Esophagus muscularis mucosa (tissue), 4 donors: Measurements from ENCODE around the gene ZCCHC8.

Experiments
- EP300 ChIP-seq: sonication (generic); formaldehyde crosslinking; IDR thresholded peaks from one replicate; pipeline ENCODE4 v1.6.1; 2017; ENCODE audit warnings: antibody characterized with exemption
- POLR2A ChIP-seq: fragments of 450-650 bp; IDR thresholded peaks from one replicate; pipeline ENCODE4 v1.6.1; 2017; ENCODE audit warnings: antibody characterized with exemption, moderate library complexity, mild to moderate bottlenecking, low read depth
- POLR2AphosphoS5 ChIP-seq, 2 donors: sonication (generic); formaldehyde crosslinking; IDR thresholded peaks; one replicate each; pipeline ENCODE4 v1.6.1; 2017; ENCODE audit warnings: antibody characterized with exemption in 2 of 2
- TF ChIP-seq, protein P1 (sequence below), 3 experiments: fragments of 200-600 bp in 2 of 3; fragments of 450-650 bp in 1 of 3; sonication (generic) in 2 of 3; IDR thresholded peaks; one replicate each; pipeline ENCODE4 v1.5.1; 2017 to 2019; ENCODE audit warnings: antibody characterized with exemption in 3 of 3, mild to moderate bottlenecking in 2 of 3, moderate library complexity in 1 of 3

DNA sequence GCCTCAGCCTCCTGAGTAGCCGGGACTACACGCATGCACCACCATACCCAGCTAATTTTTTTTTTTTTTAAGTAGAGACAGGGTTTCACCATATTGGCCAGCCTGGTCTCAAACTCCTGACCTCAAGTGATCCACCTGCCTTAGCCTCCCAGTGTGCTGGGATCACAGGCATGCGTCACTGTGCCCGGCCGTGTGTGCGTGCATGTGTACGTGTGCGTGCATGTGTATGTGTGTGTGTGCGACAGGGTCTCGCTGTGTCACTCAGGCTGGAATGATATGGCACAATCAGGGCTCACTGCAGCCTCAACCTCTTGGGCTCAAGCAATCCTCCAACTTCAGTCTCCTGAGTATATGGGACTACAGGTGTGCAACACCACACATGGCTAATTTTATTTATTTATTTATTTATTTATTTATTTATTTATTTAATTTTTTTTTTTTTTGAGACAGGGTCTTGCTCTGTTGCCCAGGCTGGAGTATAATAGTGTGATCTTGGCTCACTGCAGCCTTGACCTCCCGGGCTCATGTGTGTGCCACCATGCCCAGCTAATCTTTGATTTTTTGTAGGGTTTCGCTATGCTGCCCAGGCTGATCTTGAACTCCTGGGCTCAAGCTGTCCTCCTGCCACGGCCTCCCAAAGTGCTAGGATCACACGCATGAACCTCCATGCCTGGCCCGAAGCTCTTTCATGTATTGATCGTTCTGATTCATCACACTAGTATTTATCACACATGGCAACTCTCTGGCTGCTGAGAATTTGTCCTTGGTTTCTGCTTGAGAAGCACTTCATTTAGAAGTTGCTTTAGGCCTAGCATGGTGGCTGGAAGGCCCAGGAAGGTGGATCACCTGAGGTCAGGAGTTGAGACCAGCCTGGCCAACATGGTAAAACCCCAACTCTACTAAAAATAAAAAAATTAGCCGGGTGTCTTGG is 42.4 kb downstream of the ZCCHC8 start:
- TF ChIP-seq, protein P1, sequence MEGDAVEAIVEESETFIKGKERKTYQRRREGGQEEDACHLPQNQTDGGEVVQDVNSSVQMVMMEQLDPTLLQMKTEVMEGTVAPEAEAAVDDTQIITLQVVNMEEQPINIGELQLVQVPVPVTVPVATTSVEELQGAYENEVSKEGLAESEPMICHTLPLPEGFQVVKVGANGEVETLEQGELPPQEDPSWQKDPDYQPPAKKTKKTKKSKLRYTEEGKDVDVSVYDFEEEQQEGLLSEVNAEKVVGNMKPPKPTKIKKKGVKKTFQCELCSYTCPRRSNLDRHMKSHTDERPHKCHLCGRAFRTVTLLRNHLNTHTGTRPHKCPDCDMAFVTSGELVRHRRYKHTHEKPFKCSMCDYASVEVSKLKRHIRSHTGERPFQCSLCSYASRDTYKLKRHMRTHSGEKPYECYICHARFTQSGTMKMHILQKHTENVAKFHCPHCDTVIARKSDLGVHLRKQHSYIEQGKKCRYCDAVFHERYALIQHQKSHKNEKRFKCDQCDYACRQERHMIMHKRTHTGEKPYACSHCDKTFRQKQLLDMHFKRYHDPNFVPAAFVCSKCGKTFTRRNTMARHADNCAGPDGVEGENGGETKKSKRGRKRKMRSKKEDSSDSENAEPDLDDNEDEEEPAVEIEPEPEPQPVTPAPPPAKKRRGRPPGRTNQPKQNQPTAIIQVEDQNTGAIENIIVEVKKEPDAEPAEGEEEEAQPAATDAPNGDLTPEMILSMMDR (IDR thresholded peaks at IDR 0.05) = no peak
- TF ChIP-seq POLR2AphosphoS5 (IDR thresholded peaks at IDR 0.05) (no peak), POLR2A (no peak), EP300 (no peak)
